T47D (cell line): Measurements from ENCODE around the gene C1orf105.
A peak's percentile ranks its signal among the peaks of the same experiment; 100 is the strongest.
"Not testable (repeated sequence)": the region's sequence is repeated elsewhere in the genome, so short reads cannot be mapped to it uniquely, and the experiment has no call there.

Experiments
- DNase-seq, 2 experiments: peaks; one replicate each; pipeline versions ENCODE4 v3.0.0 to v3.0.0-alpha.2; 2011 to 2012; ENCODE audit warnings: low read depth in 1 of 2, low spot score in 1 of 2
- JUND ChIP-seq: IDR thresholded peaks from 2 replicates; pipeline ENCODE4 v1.6.1; 2012; ENCODE audit warnings: low read depth
- in situ Hi-C: cut with HindIII; loops from 2 replicates; pipeline ENCODE4 v1.10.0; 2016; ENCODE audit warnings: low sequenced_read_pairs, low pct_unique_long_range_greater_than_20kb

Gene C1orf105

DNA sequence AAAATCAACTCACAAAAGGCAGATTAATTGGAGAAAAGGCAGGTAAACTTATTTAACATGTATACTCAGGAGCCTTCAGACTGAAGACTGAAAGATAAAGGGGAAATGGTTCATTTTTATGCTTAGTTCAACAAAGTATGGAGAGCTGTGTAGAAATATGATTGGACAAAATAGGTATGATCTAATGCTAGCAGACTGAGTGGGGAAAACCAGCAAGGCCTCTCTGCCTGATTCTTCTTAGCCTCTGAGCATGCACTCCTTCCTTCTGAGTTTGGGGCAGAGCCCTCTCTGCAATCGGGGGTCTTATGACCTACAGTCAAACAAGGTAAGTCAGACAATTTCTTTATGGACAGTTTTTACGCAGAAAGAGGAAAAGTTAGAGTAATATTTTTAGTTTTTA lies 73.7 kb downstream of the C1orf105 start:
- TF ChIP-seq JUND, result no peak
- no peak for DNase-seq
- in situ Hi-C loops, result no loop called here

GRCh38 chr1:172496127-172496526 lies 75.6 kb downstream of the C1orf105 start:
- in situ Hi-C loops, DNase-seq: not testable (repeated sequence)

GRCh38 chr1:172496678-172497077 lies 76.2 kb downstream of the C1orf105 start:
- DNase-seq, result no peak
- in situ Hi-C loops, result no loop called here
- no peak for TF ChIP-seq JUND

GRCh38 chr1:172497230-172497629 lies 76.7 kb downstream of the C1orf105 start:
- DNase-seq, result peak; percentile 55 to 83
- TF ChIP-seq JUND, result no peak
- in situ Hi-C loops, result no loop called here

GRCh38 chr1:172498857-172499256 lies 78.4 kb downstream of the C1orf105 start:
- DNase-seq, result no peak
- no peak for TF ChIP-seq JUND
- in situ Hi-C loops, result no loop called here

DNA sequence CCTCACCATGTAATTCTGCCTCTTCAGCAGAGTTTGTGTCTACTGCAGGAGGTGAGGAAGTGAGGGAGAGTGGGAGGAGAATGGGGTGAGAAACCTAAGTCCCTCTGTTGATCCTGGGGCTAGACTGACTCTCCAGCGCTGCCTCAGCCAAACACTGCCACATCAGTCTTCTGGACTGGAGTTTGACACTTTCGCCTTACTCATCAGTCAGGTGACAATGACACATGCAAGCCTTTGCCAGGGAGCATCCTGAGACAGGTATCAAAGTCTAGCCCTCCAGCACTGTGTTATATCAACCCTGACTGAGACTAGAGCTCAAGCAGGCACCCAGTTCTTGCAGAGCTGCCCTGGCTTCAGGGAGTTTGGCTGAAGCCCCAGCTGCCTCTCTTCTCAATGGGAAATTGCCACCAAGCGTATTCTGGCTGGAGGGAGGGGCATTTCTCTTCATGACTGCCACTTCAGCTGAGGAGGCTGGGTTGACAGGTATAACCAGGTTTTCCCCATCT lies 79.2 kb downstream of the C1orf105 start:
- in situ Hi-C loops, result no loop called here
- no peak for TF ChIP-seq JUND

DNA sequence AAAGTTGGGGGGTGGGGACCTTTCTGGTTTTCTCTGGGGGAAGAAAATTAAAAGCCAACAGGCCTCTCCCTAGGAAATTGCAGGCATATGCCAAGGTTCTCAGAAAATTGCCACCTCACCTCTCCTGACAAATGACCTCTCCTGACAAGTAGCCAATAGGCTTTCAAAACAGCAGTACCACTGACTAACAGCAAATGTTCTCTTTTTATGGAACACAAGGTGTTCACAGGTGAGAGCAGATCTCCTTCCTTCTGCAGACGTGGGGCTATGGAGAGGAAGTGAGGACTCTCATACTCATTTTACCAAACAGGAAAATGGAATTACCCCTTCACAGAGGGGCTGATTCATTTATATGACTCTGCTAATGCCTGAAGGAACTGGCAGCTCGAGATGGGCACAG lies 79.7 kb downstream of the C1orf105 start:
- no peak for TF ChIP-seq JUND
- no peak for DNase-seq
- in situ Hi-C loops, result no loop called here

More for the DNA sequence above, 79.2 kb downstream of the C1orf105 start:
- DNase-seq, result peak; percentile 24 to 70

GRCh38 chr1:172507741-172508140 lies 87.3 kb downstream of the C1orf105 start:
- no peak for DNase-seq
- TF ChIP-seq JUND, result no peak

GRCh38 chr1:172510479-172510878 lies 90.0 kb downstream of the C1orf105 start:
- in situ Hi-C loops, result no loop called here
- no peak for DNase-seq
- TF ChIP-seq JUND, result no peak

More at GRCh38 chr1:172507741-172508140, 87.3 kb downstream of the C1orf105 start:
- in situ Hi-C loops, result no loop called here

GRCh38 chr1:172512591-172512990 lies 92.1 kb downstream of the C1orf105 start:
- in situ Hi-C loops, result no loop called here
- DNase-seq, result no peak

GRCh38 chr1:172513479-172513878 lies 93.0 kb downstream of the C1orf105 start:
- peak in 1 of 2 experiments; percentile 10 for DNase-seq
- TF ChIP-seq JUND, result no peak; the same call in 1 of the 2 replicates
- in situ Hi-C loops, result no loop called here

More at GRCh38 chr1:172512591-172512990, 92.1 kb downstream of the C1orf105 start:
- TF ChIP-seq JUND, result no peak

- TF ChIP-seq JUND, result no peak
- DNase-seq, result no peak
- in situ Hi-C loops, result no loop called here
These were observed 93.6 kb downstream of the C1orf105 start for GRCh38 chr1:172514108-172514507.

DNA sequence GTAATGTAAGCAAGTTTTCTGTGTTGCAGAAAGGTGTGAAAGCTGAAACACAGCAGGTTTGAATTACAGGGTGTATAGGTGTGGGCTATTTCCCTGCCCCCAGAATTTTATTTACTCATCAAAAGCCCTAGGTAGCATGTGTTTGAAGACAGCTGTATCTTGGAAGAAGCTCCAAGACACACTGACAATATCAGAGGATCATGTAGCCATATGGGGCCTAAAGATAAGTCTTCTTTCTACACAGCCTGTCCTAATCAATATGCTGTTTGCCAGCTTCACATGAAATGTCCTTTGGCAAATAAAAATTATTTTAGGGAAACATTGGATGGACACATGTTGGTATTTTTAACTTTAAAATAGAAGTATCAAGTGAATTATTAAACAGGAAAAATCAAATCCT lies 95.0 kb downstream of the C1orf105 start:
- no peak for TF ChIP-seq JUND
- DNase-seq, result no peak
- in situ Hi-C loops, result no loop called here

- in situ Hi-C loops, result no loop called here
- TF ChIP-seq JUND, result no peak
- no peak for DNase-seq
These were observed 95.4 kb downstream of the C1orf105 start for GRCh38 chr1:172515927-172516326.
